Stimulated activated CD4-positive, alpha-beta T cell treated with anti-CD3 and anti-CD28 coated beads, Interleukin-12 subunit alpha, Interleukin-12 subunit beta, amount 100 ng/mL, for 24 hours (primary cell): ENCODE data around the gene CCDC116.
"Not testable (repeated sequence)": the region's sequence is repeated elsewhere in the genome, so short reads cannot be mapped to it uniquely, and the experiment has no call there.

Experiments
- DNase-seq, 2 experiments: peaks; one replicate each; pipeline ENCODE4 v3.0.0-alpha.2; 2020; ENCODE audit warnings: low read depth in 2 of 2

Gene CCDC116

DNA sequence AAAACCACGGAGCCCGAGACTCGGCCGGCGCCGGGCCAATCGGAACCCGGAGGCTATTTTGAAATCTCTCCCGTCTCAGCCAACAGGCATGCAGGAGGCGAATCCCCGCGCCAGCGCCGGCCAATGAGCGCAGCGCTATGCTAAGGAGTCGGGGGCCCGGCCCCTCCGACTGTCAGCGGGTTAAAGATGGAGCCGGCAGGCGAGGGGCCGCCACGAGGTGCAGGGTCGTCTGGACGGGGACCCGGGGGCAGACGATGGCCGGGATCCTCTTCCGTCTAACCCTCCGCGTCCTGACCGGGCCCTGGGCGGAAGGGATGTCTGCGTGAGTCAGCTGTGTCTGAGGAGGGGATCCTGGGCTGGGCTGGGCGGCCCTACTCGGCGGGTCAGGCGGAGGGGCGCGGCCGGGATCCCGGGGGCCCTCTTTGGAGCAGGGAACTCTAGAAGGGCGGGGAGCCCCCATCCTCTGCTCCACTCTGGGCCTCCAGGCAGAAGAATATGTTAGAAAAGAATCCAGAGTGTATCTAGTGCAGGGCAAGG lies 19.5 kb downstream of the CCDC116 start:
- peak; percentile 76 to 86 for DNase-seq

DNA sequence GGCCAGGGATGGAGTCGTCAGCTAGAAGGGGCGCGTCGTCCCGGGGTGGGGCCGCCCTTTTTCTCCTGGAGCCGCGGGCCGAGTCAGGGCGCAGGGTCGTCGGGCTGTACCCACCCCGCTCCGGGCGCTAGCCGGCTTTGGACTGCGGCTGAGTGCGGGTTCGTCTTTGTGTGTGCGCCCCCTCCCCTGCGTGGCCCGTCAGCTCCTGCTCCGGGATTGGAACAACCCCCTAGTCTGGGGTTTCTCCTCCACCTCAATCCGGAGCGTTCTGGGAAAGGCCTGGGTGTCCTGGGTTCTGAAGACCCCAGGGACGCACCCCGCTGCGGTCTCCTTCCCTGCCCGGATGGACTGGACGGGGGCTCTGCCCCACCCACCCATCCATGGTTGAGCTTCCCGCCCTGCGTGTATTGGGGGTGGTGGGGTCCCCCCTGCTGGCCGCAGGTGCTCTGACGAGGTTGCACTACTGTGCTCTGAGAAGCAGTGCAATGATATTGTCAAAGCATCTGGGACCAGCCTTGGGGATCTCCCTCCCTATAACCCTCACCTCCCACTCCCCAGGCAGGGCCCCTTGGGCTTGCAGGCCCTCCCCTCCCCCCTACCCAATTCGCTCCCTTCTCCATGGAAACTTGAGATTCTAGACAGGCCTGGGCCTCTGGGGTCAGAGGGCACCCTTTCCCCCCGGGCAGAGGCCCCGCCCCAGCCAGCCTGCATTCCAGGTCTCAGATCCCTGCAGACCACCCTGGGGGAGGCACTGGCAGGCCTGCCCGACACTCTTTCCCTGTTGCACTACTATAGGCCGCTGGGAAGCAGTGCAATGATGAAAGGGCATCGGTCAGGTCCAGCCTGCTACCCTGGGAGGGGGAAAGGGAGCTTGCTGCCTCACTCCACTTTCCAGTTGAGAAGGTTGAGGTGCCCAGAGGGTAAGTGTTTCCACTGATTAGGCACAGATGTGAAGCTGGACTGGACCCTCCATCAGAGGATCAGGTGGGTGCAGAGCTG lies 20.3 kb downstream of the CCDC116 start:
- DNase-seq: no peak

DNA sequence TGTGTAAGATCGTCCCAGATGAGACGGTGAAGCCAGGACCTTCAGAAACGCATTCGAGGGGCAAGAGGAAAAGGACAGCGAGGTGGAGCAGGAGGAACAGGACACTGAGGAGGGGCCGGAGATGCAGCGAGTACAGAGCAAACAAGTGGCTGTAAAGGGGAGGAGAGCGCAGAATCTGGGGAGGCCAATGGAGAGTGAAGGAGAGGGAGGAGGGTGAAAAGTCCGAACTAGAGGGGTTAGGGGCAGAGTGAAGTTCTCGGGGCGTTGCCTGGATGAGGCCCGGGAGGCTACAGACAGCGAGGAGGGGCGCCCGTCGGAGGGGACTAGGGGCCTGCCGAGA lies 24.4 kb downstream of the CCDC116 start:
- no peak for DNase-seq

DNA sequence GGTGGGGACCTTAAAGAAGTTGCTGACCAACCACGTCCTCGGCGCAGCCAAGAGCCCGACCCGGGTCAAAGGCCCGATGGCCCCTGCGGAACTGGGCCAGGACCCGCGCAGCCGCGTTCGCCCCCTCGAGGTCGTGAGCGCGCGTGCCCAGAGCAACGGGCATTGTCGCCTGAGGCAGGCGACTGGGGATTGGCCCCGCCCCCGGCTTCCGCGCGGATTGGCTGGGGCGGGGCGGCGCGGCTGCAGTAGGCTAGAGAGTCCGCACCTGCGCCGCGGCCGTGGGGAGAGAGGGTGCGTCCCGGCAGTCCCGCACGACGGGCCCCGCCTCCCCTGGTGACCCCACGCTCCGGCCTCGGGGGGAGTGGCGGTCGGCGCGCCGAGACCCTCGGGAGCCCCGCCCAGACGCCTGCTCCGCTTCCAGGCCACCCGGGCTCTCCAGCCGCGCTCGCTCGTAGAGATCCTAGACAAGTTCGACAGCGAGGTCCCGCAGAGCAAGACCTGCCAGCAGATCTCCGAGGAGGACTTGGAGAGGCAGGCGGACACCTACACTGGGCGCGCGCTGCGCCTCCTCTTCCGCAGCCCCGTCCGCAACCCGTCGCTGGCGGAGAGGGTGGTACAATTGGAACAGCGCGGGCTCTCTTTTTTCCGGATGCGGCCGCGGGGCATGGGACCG lies 24.9 kb downstream of the CCDC116 start:
- peak; percentile 49 to 76 for DNase-seq

DNA sequence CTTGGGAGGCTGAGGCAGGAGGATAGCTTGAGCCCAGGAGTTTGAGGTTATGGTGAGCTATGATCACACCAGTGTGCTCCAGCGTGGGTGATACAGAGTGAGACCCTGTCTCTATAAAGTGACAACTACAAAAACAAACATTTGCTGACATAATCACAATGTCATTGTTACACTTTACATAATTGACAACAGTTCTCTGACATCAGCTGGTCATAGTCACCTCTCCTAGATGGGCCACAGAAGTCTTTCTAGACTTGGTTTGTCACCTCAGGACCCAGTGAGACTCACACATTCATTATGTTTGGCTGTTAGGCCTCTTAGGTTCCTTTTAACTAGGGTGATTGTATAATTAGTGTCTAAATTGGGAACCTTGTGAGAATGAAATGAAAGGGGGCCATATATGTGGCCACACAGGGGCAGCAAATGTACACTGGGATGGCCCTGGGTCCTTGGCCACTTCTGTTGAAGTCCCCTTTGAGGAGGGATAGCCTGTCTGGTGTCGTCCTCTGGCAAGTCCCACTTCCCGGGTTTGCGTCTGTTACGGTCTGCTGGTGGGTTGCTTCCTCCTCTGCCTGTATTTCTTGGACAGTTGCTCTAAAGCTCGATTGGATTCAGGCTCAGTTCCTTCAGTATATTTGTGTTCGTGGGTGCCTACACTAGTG lies 27.4 kb downstream of the CCDC116 start:
- DNase-seq: no peak

- no peak for DNase-seq
These were observed 28.3 kb downstream of the CCDC116 start for GRCh38 chr22:21660904-21661303.

DNA sequence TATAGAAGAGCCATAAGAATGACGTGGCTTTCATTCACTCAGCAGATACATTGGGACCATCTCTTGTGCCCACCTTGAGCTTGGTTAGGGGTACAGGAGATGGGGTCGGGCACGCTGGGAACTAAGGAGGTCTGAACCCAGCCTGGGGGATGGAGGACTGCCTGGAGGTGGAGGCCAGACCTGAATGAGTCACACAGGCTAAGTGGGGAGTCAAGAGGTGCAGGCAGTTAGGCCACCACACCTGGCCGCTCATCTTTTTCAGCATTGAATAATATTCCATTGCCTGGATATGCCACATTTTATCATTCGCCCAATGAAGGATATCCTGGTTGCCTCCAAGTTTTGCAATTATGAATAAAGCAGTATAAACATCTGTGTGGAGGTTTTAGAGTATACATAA lies 29.4 kb downstream of the CCDC116 start:
- DNase-seq: no peak

- DNase-seq: no peak
These were observed 31.2 kb downstream of the CCDC116 start for GRCh38 chr22:21663738-21664137.

DNA sequence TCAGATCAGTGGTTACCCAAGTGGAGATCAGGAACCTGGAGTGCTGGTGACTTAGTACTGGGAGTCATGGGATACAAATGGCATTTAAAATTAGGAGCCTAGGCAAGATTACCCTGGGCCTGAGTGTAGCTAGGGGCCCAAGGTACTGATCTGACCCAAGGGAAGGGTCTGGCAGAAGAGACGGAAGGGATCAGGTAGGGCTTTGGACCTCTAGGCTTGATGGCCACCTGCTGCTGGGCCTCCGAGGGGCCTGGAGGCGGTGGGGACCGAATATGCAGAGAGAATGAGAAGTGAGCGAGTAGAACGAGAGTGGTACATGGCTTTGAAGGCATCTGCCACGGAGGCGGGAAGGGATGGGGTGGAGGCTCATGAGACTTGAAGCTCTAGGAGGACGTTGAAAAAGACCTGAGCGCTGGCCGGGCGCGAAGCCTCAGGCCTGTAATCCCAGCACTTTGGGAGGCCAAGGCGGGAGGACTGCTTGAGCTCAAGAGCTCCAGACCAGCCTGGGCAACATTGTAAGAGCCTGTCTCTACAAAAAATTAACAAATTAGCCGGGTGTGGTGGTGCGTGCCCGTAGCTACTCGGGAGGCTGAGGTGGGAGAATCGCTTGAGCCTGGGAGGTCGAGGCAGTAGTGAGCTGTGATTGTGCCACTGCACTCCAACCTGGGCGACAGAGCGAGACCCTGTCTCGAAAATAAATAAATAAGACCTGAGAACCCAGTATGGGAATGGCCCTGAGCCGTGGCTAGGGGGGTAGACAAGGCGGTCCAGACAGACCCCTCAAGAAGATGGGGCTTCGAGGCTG lies 32.7 kb downstream of the CCDC116 start:
- no peak for DNase-seq

GRCh38 chr22:21666786-21667185 lies 34.2 kb downstream of the CCDC116 start:
- DNase-seq: no peak

- DNase-seq: no peak
These were observed 36.5 kb downstream of the CCDC116 start for GRCh38 chr22:21669026-21669425.

- no peak for DNase-seq
These were observed 39.6 kb downstream of the CCDC116 start for GRCh38 chr22:21672107-21672629.

DNA sequence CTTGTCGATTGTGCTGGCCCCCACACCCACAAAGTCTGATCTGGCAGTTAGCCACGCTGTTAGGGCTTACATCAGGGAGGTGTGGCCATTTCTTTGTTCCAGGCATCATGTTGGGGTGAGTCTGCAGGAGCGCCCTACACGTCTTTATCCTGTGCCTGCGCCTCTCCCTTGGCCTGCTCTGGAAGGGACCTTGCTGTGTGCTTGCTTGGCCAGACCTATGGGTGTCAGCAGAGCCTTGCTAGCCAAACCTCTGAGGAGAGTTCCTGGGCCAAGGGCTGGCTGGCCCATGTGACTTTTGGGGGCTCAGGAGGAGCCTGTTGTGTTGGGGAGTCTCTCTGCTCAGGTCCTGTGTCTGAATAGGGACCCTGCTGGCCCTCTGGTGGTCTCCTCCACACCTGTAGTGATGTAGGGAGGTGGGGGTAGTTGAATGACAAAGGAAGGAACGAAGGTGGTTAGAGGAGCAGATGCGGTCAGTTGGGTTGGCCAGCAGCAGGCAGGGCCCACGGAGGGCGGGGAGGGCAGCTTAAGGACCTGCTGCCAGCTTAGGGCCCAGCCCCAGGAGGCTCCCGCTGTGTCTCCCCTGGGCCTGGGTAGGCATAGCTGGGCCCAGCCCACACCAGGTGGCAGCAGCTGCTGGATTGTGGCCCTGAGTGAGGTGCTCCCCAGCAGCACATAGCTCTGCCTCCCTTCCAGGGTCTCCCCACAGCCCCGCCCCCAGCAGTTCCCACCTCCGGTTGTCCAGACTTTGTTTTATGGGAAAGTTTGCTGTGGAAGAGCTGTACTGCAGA lies 41.2 kb downstream of the CCDC116 start:
- no peak for DNase-seq

GRCh38 chr22:21674638-21675245 lies 42.2 kb downstream of the CCDC116 start:
- no peak for DNase-seq

DNA sequence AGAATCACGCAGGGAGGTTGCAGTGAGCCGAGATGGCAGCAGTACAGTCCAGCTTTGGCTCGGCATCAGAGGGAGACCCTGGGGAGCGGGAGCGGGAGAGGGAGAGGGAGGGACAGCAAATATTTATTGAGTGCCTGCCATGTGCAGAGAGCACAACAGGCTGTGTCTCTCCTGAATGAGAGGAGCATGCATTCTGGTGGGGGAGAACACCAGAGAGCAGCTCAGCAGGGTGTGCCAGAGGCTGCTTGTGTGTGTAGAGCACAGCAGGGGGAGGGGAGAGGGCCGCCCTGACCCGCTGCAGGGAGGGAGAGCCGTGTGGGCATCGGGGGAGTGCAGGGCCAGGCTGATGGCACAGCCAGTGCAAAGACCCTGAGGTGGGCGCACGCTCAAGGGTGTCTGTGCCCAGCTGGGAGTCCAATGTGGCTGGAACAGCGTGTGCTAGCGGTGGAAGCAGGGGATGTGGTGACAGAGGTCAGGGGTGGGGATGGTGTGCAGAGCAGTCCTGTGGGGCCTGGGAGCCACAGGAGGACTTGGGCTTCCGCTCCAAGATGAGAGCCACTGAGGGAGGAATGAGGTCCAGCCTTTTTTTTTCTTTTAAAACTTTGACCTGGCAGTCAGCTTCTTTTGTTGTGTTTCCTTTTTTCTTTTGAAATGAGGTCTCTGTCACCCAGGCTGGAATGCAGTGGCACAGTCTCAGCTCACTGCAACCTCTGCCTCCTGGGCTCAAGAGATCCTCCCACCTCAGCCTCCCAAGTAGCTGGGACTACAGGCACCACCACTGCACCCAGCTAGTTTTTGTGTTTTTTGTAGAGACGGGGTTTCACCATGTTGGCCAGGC lies 45.3 kb downstream of the CCDC116 start:
- DNase-seq: no peak

GRCh38 chr22:21678842-21679241 lies 46.3 kb downstream of the CCDC116 start:
- DNase-seq: not testable (repeated sequence)

GRCh38 chr22:21679383-21679782 lies 46.8 kb downstream of the CCDC116 start:
- DNase-seq: no peak

GRCh38 chr22:21680830-21681565 lies 48.4 kb downstream of the CCDC116 start:
- no peak for DNase-seq
